ENCODE results near the gene TMEM52. TPM values are rescaled to one million over a fixed set of nuclear protein-coding genes. Genes with fewer than 3 reads are reported as not detected.

Gene TMEM52
- polyA plus RNA-seq, 1 donor from 2014 or later = 0.89 TPM

DNA sequence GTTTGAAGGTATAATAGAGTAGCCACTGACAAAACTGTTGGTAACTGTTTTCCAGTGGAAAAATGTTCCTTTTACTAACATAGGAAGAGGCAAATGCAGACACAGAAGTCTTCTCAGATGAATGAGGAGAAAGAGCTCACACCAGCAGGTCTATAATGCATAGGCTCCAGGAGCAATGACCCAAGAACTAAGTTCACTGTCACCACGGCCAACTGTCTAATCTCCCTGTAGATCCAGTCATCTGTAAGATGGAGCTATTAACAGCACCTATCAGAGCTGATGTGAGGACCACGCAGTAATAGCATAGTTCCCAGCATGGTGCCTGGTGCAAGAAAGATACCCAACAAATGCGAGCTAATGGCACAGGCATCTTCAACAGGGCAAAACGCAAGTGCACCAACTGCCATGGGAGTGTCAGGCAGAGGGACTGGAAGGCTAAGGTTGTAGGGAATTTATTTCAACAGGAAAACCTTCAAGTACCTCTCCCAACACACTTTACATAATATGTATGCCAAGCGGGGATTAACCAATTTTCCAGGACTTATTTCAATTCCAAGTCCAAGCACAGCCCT lies 41.1 kb downstream of the TMEM52 start:
- no peaks in the 10 kb centered on the region for H3K36me3 ChIP-seq (ENCODE audit: insufficient read depth, low read length)
- peaks cover 63% of the 10 kb centered on the region for H4K20me1 ChIP-seq (ENCODE audit: insufficient read depth)

DNA sequence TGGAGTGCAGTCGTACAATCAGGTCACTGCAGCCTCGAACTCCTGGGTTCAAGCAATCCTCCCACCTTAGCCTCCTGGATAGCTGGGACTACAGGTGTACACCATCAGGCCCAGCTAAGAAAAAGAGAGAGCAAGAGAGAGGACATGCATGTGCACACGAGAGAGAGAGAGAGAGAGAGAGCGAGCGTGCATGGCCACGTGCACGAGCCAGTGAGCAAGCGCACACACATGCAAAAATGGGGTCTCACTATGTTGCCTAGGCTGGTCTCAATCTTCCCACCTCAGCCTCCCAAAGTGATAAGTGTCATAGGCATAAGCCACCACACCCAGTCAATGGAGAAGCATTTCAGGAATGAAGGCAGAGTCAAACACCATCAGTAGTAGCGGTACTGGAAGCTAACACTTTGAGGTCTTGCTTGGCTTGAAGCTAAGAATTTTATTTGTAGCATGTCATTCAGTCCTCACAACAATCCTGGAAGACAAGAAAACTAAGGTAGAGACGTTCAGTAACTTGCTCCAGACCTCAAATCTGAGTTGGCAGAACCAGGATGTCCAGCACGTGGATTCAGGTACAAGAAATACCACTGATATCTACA lies 42.6 kb downstream of the TMEM52 start:
- Histone ChIP-seq H3K36me3 (ENCODE audit: insufficient read depth, low read length) (no peaks in the 10 kb centered on the region), H3K27ac (ENCODE audit: low read length) (no peak overlapping the region), H3K9me2 (ENCODE audit: insufficient read depth, low read length) (no peaks in the 10 kb centered on the region), H2AFZ (ENCODE audit: low read depth, low read length) (no peak overlapping the region), H3K9me3 (ENCODE audit: low read length) (no peaks in the 10 kb centered on the region), H3K27me3 (ENCODE audit: insufficient read depth, low read depth, low read length) (no peaks in the 10 kb centered on the region), H3K4me3 (ENCODE audit: low read length) (no peak overlapping the region), H3K4me2 (ENCODE audit: low read length) (no peak overlapping the region), H3K9ac (ENCODE audit: low read length) (no peak overlapping the region), H4K20me1 (ENCODE audit: insufficient read depth) (peaks cover 66% of the 10 kb centered on the region), H3F3A (ENCODE audit: insufficient read depth, low read length, poor library complexity, severe bottlenecking) (no peaks in the 10 kb centered on the region), H3K79me2 (replicated peaks; ENCODE audit: insufficient read depth, low read length) (peaks cover 97% of the 10 kb centered on the region)
- TF ChIP-seq MXI1 (conservative IDR thresholded peaks at IDR 0.05; ENCODE audit: poor library complexity, severe bottlenecking) = no peak
- no peak for TF ChIP-seq CTCF (IDR thresholded peaks at IDR 0.05; ENCODE audit: poor library complexity, severe bottlenecking)
- TF ChIP-seq EZH2 (IDR thresholded peaks at IDR 0.05; ENCODE audit: borderline replicate concordance, insufficient read depth, low read length, poor library complexity, severe bottlenecking) = no peak
- TF ChIP-seq TAF1 (IDR thresholded peaks at IDR 0.05; ENCODE audit: low read depth) = no peak
- TF ChIP-seq SMC3 (conservative IDR thresholded peaks at IDR 0.05; ENCODE audit: poor library complexity) = no peak
- TF ChIP-seq EP300 (conservative IDR thresholded peaks at IDR 0.05; ENCODE audit: poor library complexity, severe bottlenecking) = no peak
- TF ChIP-seq POLR2AphosphoS5 (IDR thresholded peaks at IDR 0.05) = no peak
- no peak for TF ChIP-seq RAD21 (conservative IDR thresholded peaks at IDR 0.05)

More for the DNA sequence above, 41.1 kb downstream of the TMEM52 start:
- TF ChIP-seq EP300 (conservative IDR thresholded peaks at IDR 0.05; ENCODE audit: poor library complexity, severe bottlenecking) (no peak), CTCF (IDR thresholded peaks at IDR 0.05; ENCODE audit: poor library complexity, severe bottlenecking) (no peak), REST (IDR thresholded peaks at IDR 0.05; ENCODE audit: borderline replicate concordance) (no peak), RAD21 (conservative IDR thresholded peaks at IDR 0.05) (no peak), MXI1 (conservative IDR thresholded peaks at IDR 0.05; ENCODE audit: poor library complexity, severe bottlenecking) (no peak), SMC3 (conservative IDR thresholded peaks at IDR 0.05; ENCODE audit: poor library complexity) (no peak), TAF1 (IDR thresholded peaks at IDR 0.05; ENCODE audit: low read depth) (no peak), POLR2AphosphoS5 (IDR thresholded peaks at IDR 0.05) (no peak), EZH2 (IDR thresholded peaks at IDR 0.05; ENCODE audit: borderline replicate concordance, insufficient read depth, low read length, poor library complexity, severe bottlenecking) (no peak)
- H3K27me3 ChIP-seq (ENCODE audit: insufficient read depth, low read depth, low read length) = no peaks in the 10 kb centered on the region
- no peaks in the 10 kb centered on the region for H3F3A ChIP-seq (ENCODE audit: insufficient read depth, low read length, poor library complexity, severe bottlenecking)
- peaks cover 96% of the 10 kb centered on the region for H3K79me2 ChIP-seq (replicated peaks; ENCODE audit: insufficient read depth, low read length)
- no peak overlapping the region for H3K27ac ChIP-seq (ENCODE audit: low read length)
- H2AFZ ChIP-seq (ENCODE audit: low read depth, low read length) = no peak overlapping the region
- no peaks in the 10 kb centered on the region for H3K9me2 ChIP-seq (ENCODE audit: insufficient read depth, low read length)
- no peak overlapping the region for H3K4me3 ChIP-seq (ENCODE audit: low read length)
- no peak overlapping the region for H3K9ac ChIP-seq (ENCODE audit: low read length)
- no peak overlapping the region for H3K4me2 ChIP-seq (ENCODE audit: low read length)
- no peaks in the 10 kb centered on the region for H3K9me3 ChIP-seq (ENCODE audit: low read length)
